ACHN (cell line): ENCODE data around the gene SEZ6L2.
"Not testable (repeated sequence)": the region's sequence is repeated elsewhere in the genome, so short reads cannot be mapped to it uniquely, and the experiment has no call there.

Experiments
- DNase-seq: peaks from one replicate; pipeline ENCODE4 v3.0.0-alpha.2; 2015
- in situ Hi-C: cut with HindIII; loops from 2 replicates; pipeline ENCODE4 v1.10.0; 2017; ENCODE audit warnings: low sequenced_read_pairs, low pct_ligation_motif_present, low pct_unique_long_range_greater_than_20kb

The SEZ6L2 gene

GRCh38 chr16:29894352-29894751, 5.0 kb downstream of the SEZ6L2 start:
- DNase-seq = no peak
- in situ Hi-C loops = no loop called here

GRCh38 chr16:29893553-29893952, 5.8 kb downstream of the SEZ6L2 start:
- in situ Hi-C loops = no loop called here
- DNase-seq = no peak

- in situ Hi-C loops = no loop called here
- no peak for DNase-seq
These were observed 6.9 kb downstream of the SEZ6L2 start for GRCh38 chr16:29892458-29892813.

GRCh38 chr16:29891525-29892457, 7.6 kb downstream of the SEZ6L2 start:
- in situ Hi-C loops = no loop called here
- no peak for DNase-seq

GRCh38 chr16:29889372-29889771, 10.0 kb downstream of the SEZ6L2 start:
- DNase-seq, in situ Hi-C loops: not testable (repeated sequence)

GRCh38 chr16:29883987-29884386, 15.4 kb downstream of the SEZ6L2 start:
- no peak for DNase-seq
- in situ Hi-C loops = no loop called here

- in situ Hi-C loops = no loop called here
- DNase-seq = no peak
These were observed 18.3 kb downstream of the SEZ6L2 start for GRCh38 chr16:29881050-29881449.

GRCh38 chr16:29878172-29878571, 21.2 kb downstream of the SEZ6L2 start:
- in situ Hi-C loops = no loop called here
- DNase-seq = no peak

GRCh38 chr16:29877266-29877961, 21.9 kb downstream of the SEZ6L2 start:
- in situ Hi-C loops = no loop called here

GRCh38 chr16:29876594-29877249, 22.6 kb downstream of the SEZ6L2 start:
- no peak for DNase-seq
- in situ Hi-C loops = no loop called here

More at GRCh38 chr16:29877266-29877961, 21.9 kb downstream of the SEZ6L2 start:
- peak; percentile 22 for DNase-seq

- in situ Hi-C loops = no loop called here
- no peak for DNase-seq
These were observed 23.1 kb downstream of the SEZ6L2 start for GRCh38 chr16:29876217-29876593.

- in situ Hi-C loops = no loop called here
- no peak for DNase-seq
These were observed 24.1 kb downstream of the SEZ6L2 start for GRCh38 chr16:29875206-29875605.

- in situ Hi-C loops = no loop called here
- no peak for DNase-seq
These were observed 26.0 kb downstream of the SEZ6L2 start for GRCh38 chr16:29873319-29873718.

- in situ Hi-C loops = no loop called here
- no peak for DNase-seq
These were observed 27.4 kb downstream of the SEZ6L2 start for GRCh38 chr16:29871822-29872546.

GRCh38 chr16:29869067-29869466, 30.3 kb downstream of the SEZ6L2 start:
- DNase-seq, in situ Hi-C loops: not testable (repeated sequence)

- in situ Hi-C loops = no loop called here
- DNase-seq = no peak
These were observed 30.8 kb downstream of the SEZ6L2 start for GRCh38 chr16:29868396-29869009.

- DNase-seq = no peak
- in situ Hi-C loops = no loop called here
These were observed 35.1 kb downstream of the SEZ6L2 start for GRCh38 chr16:29864205-29864604.

- no peak for DNase-seq
- in situ Hi-C loops = no loop called here
These were observed 35.7 kb downstream of the SEZ6L2 start for GRCh38 chr16:29863669-29863984.
